EH (cell line): ENCODE results near the gene LRRC15.

Experiments
- DNase-seq: peaks from one replicate; pipeline ENCODE4 v3.0.0-alpha.2; 2015; ENCODE audit warnings: low read depth

LRRC15 gene

GRCh38 chr3:194332858-194333211, 36.7 kb downstream of the LRRC15 start:
- no peak for DNase-seq

GRCh38 chr3:194330579-194330978, 39.0 kb downstream of the LRRC15 start:
- DNase-seq, result peak; percentile 72

- no peak for DNase-seq
These were observed 39.4 kb downstream of the LRRC15 start for GRCh38 chr3:194330160-194330559.

- no peak for DNase-seq
These were observed 40.0 kb downstream of the LRRC15 start for GRCh38 chr3:194329583-194329965.

GRCh38 chr3:194328942-194329582, 40.5 kb downstream of the LRRC15 start:
- DNase-seq, result no peak

GRCh38 chr3:194328053-194328657, 41.4 kb downstream of the LRRC15 start:
- peak; percentile 78 for DNase-seq

- DNase-seq, result no peak
These were observed 42.1 kb downstream of the LRRC15 start for GRCh38 chr3:194327218-194328052.

- no peak for DNase-seq
These were observed 42.6 kb downstream of the LRRC15 start for GRCh38 chr3:194326968-194327217.

GRCh38 chr3:194326192-194326967, 43.2 kb downstream of the LRRC15 start:
- peak; percentile 43 for DNase-seq

- DNase-seq, result no peak
These were observed 44.0 kb downstream of the LRRC15 start for GRCh38 chr3:194325424-194326153.

- no peak for DNase-seq
These were observed 44.7 kb downstream of the LRRC15 start for GRCh38 chr3:194324823-194325327.

GRCh38 chr3:194323785-194324735, 45.5 kb downstream of the LRRC15 start:
- peak; percentile 78 for DNase-seq

GRCh38 chr3:194322678-194323211, 46.8 kb downstream of the LRRC15 start:
- peak; percentile 71 for DNase-seq

- DNase-seq, result no peak
These were observed 47.6 kb downstream of the LRRC15 start for GRCh38 chr3:194321693-194322640.

GRCh38 chr3:194320744-194321243, 48.7 kb downstream of the LRRC15 start:
- no peak for DNase-seq

- no peak for DNase-seq
These were observed 49.4 kb downstream of the LRRC15 start for GRCh38 chr3:194320100-194320499.

GRCh38 chr3:194318511-194319161, 50.9 kb downstream of the LRRC15 start:
- no peak for DNase-seq

GRCh38 chr3:194316918-194317317, 52.6 kb downstream of the LRRC15 start:
- DNase-seq, result no peak
